HL-60 (cell line): ENCODE measurements around the gene PAX5.

Experiments
- DNase-seq, 2 experiments: peaks; one replicate each; pipeline ENCODE4 v3.0.0-alpha.2; 2010 to 2020; ENCODE audit warnings: low read depth in 1 of 2, low spot score in 1 of 2
- H3K27ac ChIP-seq: fragments of 250-450 bp; sonication (Bioruptor Pico); replicated peaks from 2 replicates; pipeline ENCODE4 v1.5.1; 2020; ENCODE audit warnings: mild to moderate bottlenecking, moderate library complexity
- H3K27me3 ChIP-seq: fragments of 250-450 bp; sonication (Bioruptor Pico); 2 replicates; pipeline ENCODE4 v1.5.1; 2021; ENCODE audit warnings: mild to moderate bottlenecking, moderate library complexity; ENCODE audit not compliant: insufficient read depth, poor library complexity, severe bottlenecking
- H3K4me3 ChIP-seq: replicated peaks from 2 replicates; pipeline ENCODE4 v1.5.1; 2011; ENCODE audit warnings: mild to moderate bottlenecking, control low read depth, low read length; ENCODE audit not compliant: insufficient read depth
- GABPA ChIP-seq: IDR thresholded peaks from 2 replicates; pipeline ENCODE4 v1.6.1; 2012; ENCODE audit warnings: low read depth
- POLR2AphosphoS5 ChIP-seq: IDR thresholded peaks from 2 replicates; pipeline ENCODE4 v1.6.1; 2012; ENCODE audit warnings: low read depth
- SPI1 ChIP-seq: IDR thresholded peaks from 2 replicates; pipeline ENCODE4 v1.6.1; 2012; ENCODE audit warnings: low read depth, mild to moderate bottlenecking, borderline replicate concordance
- TF ChIP-seq, protein P1 (sequence below): IDR thresholded peaks from 2 replicates; pipeline ENCODE4 v1.6.1; 2012; ENCODE audit warnings: low read depth; ENCODE audit not compliant: insufficient replicate concordance
- TF ChIP-seq, protein P2 (sequence below): IDR thresholded peaks from one replicate; pipeline ENCODE4 v1.5.1; 2011; ENCODE audit warnings: low read length, control low read depth, inconsistent platforms; ENCODE audit not compliant: insufficient read depth

The PAX5 gene

DNA sequence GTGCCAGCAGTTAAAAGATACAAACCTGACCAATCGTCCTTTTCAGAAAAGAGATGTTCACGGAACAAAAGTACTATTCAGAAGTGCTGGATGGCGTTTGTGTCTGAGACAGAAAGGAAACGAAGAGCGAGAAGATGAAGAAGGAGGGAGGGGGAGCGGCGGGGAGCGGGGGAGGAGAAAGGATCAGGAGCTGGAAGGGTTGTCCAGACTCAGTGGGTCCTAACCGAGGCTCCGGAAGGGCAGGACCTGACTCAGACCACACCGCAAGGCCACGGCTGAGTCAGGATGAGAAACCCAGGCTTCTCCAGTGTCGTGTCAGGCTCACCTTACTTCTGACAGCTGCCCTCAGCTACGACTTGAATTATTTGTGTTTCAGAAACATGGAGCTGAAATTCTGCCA is 46.2 kb downstream of the PAX5 start:
- Histone ChIP-seq H3K27me3 (peaks cover 38% of the 10 kb centered on the region), H3K4me3 (no peak overlapping the region), H3K27ac (no peak overlapping the region)
- DNase-seq, result no peak
- TF ChIP-seq, protein P1, sequence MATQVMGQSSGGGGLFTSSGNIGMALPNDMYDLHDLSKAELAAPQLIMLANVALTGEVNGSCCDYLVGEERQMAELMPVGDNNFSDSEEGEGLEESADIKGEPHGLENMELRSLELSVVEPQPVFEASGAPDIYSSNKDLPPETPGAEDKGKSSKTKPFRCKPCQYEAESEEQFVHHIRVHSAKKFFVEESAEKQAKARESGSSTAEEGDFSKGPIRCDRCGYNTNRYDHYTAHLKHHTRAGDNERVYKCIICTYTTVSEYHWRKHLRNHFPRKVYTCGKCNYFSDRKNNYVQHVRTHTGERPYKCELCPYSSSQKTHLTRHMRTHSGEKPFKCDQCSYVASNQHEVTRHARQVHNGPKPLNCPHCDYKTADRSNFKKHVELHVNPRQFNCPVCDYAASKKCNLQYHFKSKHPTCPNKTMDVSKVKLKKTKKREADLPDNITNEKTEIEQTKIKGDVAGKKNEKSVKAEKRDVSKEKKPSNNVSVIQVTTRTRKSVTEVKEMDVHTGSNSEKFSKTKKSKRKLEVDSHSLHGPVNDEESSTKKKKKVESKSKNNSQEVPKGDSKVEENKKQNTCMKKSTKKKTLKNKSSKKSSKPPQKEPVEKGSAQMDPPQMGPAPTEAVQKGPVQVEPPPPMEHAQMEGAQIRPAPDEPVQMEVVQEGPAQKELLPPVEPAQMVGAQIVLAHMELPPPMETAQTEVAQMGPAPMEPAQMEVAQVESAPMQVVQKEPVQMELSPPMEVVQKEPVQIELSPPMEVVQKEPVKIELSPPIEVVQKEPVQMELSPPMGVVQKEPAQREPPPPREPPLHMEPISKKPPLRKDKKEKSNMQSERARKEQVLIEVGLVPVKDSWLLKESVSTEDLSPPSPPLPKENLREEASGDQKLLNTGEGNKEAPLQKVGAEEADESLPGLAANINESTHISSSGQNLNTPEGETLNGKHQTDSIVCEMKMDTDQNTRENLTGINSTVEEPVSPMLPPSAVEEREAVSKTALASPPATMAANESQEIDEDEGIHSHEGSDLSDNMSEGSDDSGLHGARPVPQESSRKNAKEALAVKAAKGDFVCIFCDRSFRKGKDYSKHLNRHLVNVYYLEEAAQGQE, result no peak

DNA sequence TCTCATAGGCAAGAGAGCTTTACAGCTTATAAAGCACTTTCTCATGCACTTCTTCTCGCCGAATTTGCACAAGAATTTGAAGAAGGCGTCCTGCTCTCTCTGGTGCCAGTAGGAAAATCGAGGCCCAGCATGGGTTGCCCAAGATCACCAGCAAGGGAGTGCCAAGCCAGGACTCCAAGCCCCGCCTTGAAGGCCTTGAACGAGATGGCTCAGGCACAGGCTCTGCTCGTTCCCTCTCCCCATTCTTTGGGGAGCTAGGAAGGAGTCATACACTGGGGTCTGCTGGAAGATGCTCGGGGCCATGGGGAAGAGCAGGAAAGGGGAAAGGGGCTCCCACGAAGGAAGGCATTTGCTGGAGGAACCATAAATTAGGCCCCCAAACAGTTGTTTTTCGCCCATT is 46.7 kb downstream of the PAX5 start:
- TF ChIP-seq, protein P2, sequence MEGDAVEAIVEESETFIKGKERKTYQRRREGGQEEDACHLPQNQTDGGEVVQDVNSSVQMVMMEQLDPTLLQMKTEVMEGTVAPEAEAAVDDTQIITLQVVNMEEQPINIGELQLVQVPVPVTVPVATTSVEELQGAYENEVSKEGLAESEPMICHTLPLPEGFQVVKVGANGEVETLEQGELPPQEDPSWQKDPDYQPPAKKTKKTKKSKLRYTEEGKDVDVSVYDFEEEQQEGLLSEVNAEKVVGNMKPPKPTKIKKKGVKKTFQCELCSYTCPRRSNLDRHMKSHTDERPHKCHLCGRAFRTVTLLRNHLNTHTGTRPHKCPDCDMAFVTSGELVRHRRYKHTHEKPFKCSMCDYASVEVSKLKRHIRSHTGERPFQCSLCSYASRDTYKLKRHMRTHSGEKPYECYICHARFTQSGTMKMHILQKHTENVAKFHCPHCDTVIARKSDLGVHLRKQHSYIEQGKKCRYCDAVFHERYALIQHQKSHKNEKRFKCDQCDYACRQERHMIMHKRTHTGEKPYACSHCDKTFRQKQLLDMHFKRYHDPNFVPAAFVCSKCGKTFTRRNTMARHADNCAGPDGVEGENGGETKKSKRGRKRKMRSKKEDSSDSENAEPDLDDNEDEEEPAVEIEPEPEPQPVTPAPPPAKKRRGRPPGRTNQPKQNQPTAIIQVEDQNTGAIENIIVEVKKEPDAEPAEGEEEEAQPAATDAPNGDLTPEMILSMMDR, result no peak
- TF ChIP-seq SPI1, result no peak
- TF ChIP-seq, protein P1, result no peak
- no peak for TF ChIP-seq GABPA
- TF ChIP-seq POLR2AphosphoS5, result no peak
- Histone ChIP-seq H3K27me3 (peaks cover 38% of the 10 kb centered on the region), H3K27ac (no peak overlapping the region), H3K4me3 (no peak overlapping the region)
- no peak for DNase-seq

DNA sequence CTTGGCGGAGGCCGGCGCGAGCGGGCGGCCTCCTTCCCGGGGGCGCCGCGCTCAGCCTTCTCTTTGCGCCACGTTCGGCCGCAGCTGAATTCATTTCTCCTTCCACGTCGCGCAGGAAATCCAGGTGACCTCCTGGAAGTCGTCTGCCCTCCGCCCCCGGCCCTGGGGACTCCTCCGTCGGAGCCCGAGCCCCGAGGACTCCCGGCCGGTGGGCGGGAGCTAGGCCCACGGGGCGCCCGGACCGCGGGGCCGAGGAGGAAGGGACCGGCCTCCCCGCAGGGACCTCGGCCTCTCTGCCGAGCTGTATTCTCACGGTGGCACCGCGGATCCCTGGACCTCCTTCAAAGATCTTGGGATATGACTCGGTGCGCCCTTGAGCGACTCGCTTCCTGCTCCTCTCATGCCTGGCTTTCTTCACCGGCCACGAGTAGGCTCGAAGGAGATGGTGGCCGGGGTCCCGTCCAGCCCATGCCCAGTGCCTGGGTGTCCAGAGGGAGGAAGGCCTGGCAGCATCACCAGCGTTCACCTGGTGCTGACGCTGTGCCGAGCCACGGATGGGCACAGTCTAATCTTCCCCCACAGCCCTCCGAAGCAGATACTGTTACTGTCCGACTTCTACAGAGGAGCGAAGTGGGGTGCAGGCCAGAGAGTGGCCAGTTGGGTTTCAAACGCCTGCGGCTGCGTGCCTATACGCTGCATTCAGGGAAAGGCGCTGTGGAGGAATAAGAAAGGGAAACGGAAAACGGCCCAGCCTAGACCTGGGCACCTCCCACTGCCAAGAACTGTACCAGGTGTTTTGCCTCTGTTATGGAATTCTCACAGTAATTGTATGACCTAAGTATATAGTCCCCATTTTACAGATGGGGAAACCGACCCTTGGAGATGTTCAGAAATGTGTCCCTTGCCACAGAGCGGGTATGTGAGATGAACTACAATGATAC is 47.3 kb downstream of the PAX5 start:
- TF ChIP-seq GABPA (no peak), POLR2AphosphoS5 (no peak), SPI1 (no peak)
- TF ChIP-seq, protein P1, result no peak
- TF ChIP-seq, protein P2, result no peak
- H3K27ac ChIP-seq, result no peak overlapping the region
- peaks cover 38% of the 10 kb centered on the region for H3K27me3 ChIP-seq
- DNase-seq, result no peak
- no peak overlapping the region for H3K4me3 ChIP-seq
